HCT116 (cell line): ENCODE data around the gene TCF7L2. TPM values are rescaled to one million over a fixed set of nuclear protein-coding genes. Genes with fewer than 3 reads are reported as not detected.

Experiments
- CBX3 ChIP-seq: IDR thresholded peaks from 2 replicates; pipeline ENCODE4 v1.6.1; 2012; ENCODE audit warnings: low read depth
- EZH2 ChIP-seq: fragments of 200-600 bp; sonication (generic); IDR thresholded peaks from 2 replicates; pipeline ENCODE4 v1.6.1; 2017; ENCODE audit warnings: antibody characterized with exemption, mixed run types
- JUND ChIP-seq: IDR thresholded peaks from 2 replicates; pipeline ENCODE4 v1.6.1; 2012
- POLR2AphosphoS5 ChIP-seq: IDR thresholded peaks from 2 replicates; pipeline ENCODE4 v1.6.1; 2011; ENCODE audit warnings: mild to moderate bottlenecking, low read depth, low read length, moderate library complexity
- RAD21 ChIP-seq: IDR thresholded peaks from 2 replicates; pipeline ENCODE4 v1.6.1; 2012; ENCODE audit warnings: low read depth, mild to moderate bottlenecking
- SIN3A ChIP-seq: IDR thresholded peaks from 2 replicates; pipeline ENCODE4 v1.6.1; 2012; ENCODE audit warnings: low read depth
- SP1 ChIP-seq: IDR thresholded peaks from 2 replicates; pipeline ENCODE4 v1.6.1; 2012; ENCODE audit warnings: low read depth
- TCF7L2 ChIP-seq: IDR thresholded peaks from 2 replicates; pipeline ENCODE4 v1.7.0; 2011; ENCODE audit warnings: borderline replicate concordance, inconsistent platforms; ENCODE audit not compliant: insufficient read depth, insufficient read length; ENCODE audit errors: extremely low read depth
- YY1 ChIP-seq: IDR thresholded peaks from 2 replicates; pipeline ENCODE4 v1.6.1; 2011; ENCODE audit warnings: low read length, low read depth, moderate library complexity, mild to moderate bottlenecking; ENCODE audit not compliant: insufficient replicate concordance; ENCODE audit errors: extremely low read depth
- ZNF274 ChIP-seq: fragments of 200-500 bp; sonication (Bioruptor generic); IDR thresholded peaks from 2 replicates; pipeline ENCODE4 v1.6.1; 2014; ENCODE audit warnings: mild to moderate bottlenecking, low read depth, low read length, inconsistent platforms
- total RNA-seq: library from RNA; stranded (reverse); gene quantifications from one replicate; pipeline ENCODE4 v1.2.1, GENCODE V29; 2021; ENCODE audit not compliant: unreplicated experiment
- TF ChIP-seq, protein P1 (sequence below): IDR thresholded peaks from 2 replicates; pipeline ENCODE4 v1.6.1; 2012; ENCODE audit warnings: low read depth
- TF ChIP-seq, protein P2 (sequence below), 3 experiments: fragments of 200-600 bp in 1 of 3; sonication (generic) in 1 of 3; IDR thresholded peaks in 2 of 3; conservative IDR thresholded peaks in 1 of 3; 2 replicates each; pipeline ENCODE4 v1.5.1; 2012 to 2017; ENCODE audit warnings: low read depth in 2 of 3, low read length in 2 of 3, antibody characterized with exemption in 1 of 3, borderline replicate concordance in 1 of 3, control low read depth in 1 of 3, mild to moderate bottlenecking in 1 of 3, mixed read lengths in 1 of 3, mixed run types in 1 of 3, moderate library complexity in 1 of 3; ENCODE audit not compliant: insufficient read depth in 1 of 3
- TF ChIP-seq, protein P3 (sequence below): IDR thresholded peaks from 2 replicates; pipeline ENCODE4 v1.6.1; 2012

The TCF7L2 gene
- total RNA-seq, 1 experiment from 2014 or later, result 164 TPM

DNA sequence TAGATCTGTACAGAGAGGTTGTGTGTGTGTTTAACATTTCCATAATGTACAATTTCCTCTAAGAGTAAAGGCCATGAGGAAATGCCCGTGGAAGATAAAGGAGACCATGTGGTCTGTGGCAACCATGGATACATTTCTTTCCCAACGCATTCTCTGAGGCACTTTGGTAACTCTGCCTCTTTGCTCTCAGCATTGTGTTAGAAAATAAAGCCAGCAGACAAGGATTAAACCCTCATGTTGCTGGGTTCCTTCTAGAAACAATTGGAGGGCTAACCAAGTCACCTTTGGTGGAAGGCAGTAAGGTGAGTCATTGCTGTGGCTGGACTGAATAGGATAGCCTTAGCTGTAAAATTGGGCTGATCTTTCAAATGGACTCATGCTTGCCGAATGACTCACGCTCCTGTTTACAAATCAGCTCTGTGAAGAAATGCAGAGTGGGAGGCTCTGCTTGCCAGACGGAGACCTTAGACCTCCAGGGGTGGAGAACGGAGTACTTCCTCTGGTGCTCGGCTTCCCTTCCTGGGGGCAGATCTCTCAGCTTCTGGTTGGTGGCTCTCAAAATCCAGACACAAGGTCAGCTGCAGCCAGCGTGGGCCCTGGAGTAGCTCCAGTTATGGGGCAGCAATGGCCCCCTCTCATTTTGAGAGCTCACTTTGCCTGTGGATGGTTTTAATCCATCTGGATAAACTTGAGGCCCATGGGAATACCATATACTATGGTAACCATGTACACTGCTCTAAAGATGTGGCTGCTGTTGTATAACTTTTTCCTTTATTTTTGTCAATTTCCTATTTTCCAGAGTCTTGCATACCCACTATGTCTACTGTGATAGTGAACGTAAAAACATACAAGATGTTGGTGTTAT lies 137.3 kb downstream of the TCF7L2 start (continued):
- TF ChIP-seq, protein P1, sequence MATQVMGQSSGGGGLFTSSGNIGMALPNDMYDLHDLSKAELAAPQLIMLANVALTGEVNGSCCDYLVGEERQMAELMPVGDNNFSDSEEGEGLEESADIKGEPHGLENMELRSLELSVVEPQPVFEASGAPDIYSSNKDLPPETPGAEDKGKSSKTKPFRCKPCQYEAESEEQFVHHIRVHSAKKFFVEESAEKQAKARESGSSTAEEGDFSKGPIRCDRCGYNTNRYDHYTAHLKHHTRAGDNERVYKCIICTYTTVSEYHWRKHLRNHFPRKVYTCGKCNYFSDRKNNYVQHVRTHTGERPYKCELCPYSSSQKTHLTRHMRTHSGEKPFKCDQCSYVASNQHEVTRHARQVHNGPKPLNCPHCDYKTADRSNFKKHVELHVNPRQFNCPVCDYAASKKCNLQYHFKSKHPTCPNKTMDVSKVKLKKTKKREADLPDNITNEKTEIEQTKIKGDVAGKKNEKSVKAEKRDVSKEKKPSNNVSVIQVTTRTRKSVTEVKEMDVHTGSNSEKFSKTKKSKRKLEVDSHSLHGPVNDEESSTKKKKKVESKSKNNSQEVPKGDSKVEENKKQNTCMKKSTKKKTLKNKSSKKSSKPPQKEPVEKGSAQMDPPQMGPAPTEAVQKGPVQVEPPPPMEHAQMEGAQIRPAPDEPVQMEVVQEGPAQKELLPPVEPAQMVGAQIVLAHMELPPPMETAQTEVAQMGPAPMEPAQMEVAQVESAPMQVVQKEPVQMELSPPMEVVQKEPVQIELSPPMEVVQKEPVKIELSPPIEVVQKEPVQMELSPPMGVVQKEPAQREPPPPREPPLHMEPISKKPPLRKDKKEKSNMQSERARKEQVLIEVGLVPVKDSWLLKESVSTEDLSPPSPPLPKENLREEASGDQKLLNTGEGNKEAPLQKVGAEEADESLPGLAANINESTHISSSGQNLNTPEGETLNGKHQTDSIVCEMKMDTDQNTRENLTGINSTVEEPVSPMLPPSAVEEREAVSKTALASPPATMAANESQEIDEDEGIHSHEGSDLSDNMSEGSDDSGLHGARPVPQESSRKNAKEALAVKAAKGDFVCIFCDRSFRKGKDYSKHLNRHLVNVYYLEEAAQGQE, result no peak
- TF ChIP-seq POLR2AphosphoS5, result peak; percentile 83
- peak; percentile 86 for TF ChIP-seq TCF7L2
- TF ChIP-seq, protein P2, sequence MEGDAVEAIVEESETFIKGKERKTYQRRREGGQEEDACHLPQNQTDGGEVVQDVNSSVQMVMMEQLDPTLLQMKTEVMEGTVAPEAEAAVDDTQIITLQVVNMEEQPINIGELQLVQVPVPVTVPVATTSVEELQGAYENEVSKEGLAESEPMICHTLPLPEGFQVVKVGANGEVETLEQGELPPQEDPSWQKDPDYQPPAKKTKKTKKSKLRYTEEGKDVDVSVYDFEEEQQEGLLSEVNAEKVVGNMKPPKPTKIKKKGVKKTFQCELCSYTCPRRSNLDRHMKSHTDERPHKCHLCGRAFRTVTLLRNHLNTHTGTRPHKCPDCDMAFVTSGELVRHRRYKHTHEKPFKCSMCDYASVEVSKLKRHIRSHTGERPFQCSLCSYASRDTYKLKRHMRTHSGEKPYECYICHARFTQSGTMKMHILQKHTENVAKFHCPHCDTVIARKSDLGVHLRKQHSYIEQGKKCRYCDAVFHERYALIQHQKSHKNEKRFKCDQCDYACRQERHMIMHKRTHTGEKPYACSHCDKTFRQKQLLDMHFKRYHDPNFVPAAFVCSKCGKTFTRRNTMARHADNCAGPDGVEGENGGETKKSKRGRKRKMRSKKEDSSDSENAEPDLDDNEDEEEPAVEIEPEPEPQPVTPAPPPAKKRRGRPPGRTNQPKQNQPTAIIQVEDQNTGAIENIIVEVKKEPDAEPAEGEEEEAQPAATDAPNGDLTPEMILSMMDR (IDR thresholded peaks at IDR 0.05 in 2 of 3, conservative IDR thresholded peaks at IDR 0.05 in 1 of 3; ENCODE audit: borderline replicate concordance in 1 of 3, insufficient read depth in 1 of 3, low read depth in 2 of 3, low read length in 2 of 3), result no peak
- TF ChIP-seq ZNF274, result no peak
- no peak for TF ChIP-seq CBX3
- TF ChIP-seq SIN3A, result no peak
- no peak for TF ChIP-seq JUND
- TF ChIP-seq, protein P3, sequence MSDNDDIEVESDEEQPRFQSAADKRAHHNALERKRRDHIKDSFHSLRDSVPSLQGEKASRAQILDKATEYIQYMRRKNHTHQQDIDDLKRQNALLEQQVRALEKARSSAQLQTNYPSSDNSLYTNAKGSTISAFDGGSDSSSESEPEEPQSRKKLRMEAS, result no peak
- TF ChIP-seq EZH2, result no peak
- peak; percentile 78 for TF ChIP-seq YY1
- TF ChIP-seq SP1, result no peak
- no peak for TF ChIP-seq RAD21
